Endodermal cell (in vitro differentiated cells): Measurements from ENCODE around the gene CHST11. TPM values are rescaled to one million over a fixed set of nuclear protein-coding genes. Genes with fewer than 3 reads are reported as not detected.

Source experiments
- DNase-seq: peaks from one replicate; pipeline ENCODE4 v3.0.0-alpha.2; 2017
- H3K27ac ChIP-seq: 2 replicates; pipeline ENCODE4 v1.5.1; 2013; ENCODE audit warnings: mild to moderate bottlenecking, low read depth, low read length, moderate library complexity
- H3K27me3 ChIP-seq: 2 replicates; pipeline ENCODE4 v1.6.1; 2013; ENCODE audit warnings: mild to moderate bottlenecking, low read length, moderate library complexity; ENCODE audit not compliant: insufficient read depth, control insufficient read depth, poor library complexity, severe bottlenecking
- H3K36me3 ChIP-seq: 2 replicates; pipeline ENCODE4 v1.7.0; 2013; ENCODE audit warnings: mild to moderate bottlenecking, low read length, moderate library complexity; ENCODE audit not compliant: control insufficient read depth, insufficient read depth
- H3K4me1 ChIP-seq: one replicate; pipeline ENCODE4 v1.7.0; 2013; ENCODE audit warnings: low read length; ENCODE audit not compliant: control insufficient read depth, insufficient read depth
- H3K4me3 ChIP-seq: 2 replicates; pipeline ENCODE4 v1.5.1; 2013; ENCODE audit warnings: mild to moderate bottlenecking, low read length, moderate library complexity
- H3K9ac ChIP-seq: 2 replicates; pipeline ENCODE4 v1.6.1; 2013; ENCODE audit warnings: mild to moderate bottlenecking, low read length, moderate library complexity; ENCODE audit not compliant: poor library complexity, severe bottlenecking; ENCODE audit errors: extremely low read depth
- H3K9me3 ChIP-seq: 2 replicates; pipeline ENCODE4 v1.6.1; 2013; ENCODE audit warnings: mild to moderate bottlenecking, low read length, moderate library complexity; ENCODE audit not compliant: control insufficient read depth
- H3K27ac Mint-ChIP-seq: 2 replicates; pipeline ENCODE4 v1.8.0; 2020; ENCODE audit warnings: mixed read lengths
- H3K27me3 Mint-ChIP-seq: 2 replicates; pipeline ENCODE4 v1.8.0; 2021; ENCODE audit warnings: mild to moderate bottlenecking, mixed read lengths; ENCODE audit not compliant: insufficient read depth
- H3K36me3 Mint-ChIP-seq: 2 replicates; pipeline ENCODE4 v1.8.0; 2020; ENCODE audit warnings: low read depth, mixed read lengths
- H3K4me1 Mint-ChIP-seq: 2 replicates; pipeline ENCODE4 v1.8.0; 2020; ENCODE audit warnings: mixed read lengths
- H3K4me3 Mint-ChIP-seq: 2 replicates; pipeline ENCODE4 v1.8.0; 2020; ENCODE audit warnings: mild to moderate bottlenecking, moderate library complexity, mixed read lengths
- H3K9me3 Mint-ChIP-seq: 2 replicates; pipeline ENCODE4 v1.8.0; 2020; ENCODE audit warnings: mild to moderate bottlenecking, mixed read lengths
- WGBS, 2 experiments: methylation state at CpG; one replicate each; pipeline versions ENCODE4 v1.1.5 to v1.1.7; 2013; ENCODE audit warnings: missing lambda C conversion rate in 2 of 2, mixed read lengths in 1 of 2; ENCODE audit not compliant: insufficient coverage in 1 of 2, insufficient read length in 1 of 2; 5-methylcytosine and 5-hydroxymethylcytosine counted together
- total RNA-seq, 2 donors: library from RNA; stranded (reverse); fragmentation: NEBNext Ultra II Directional in 1 of 2; extraction: Animal tissue kit (Norgen Biotek cat#: 25700) in 1 of 2; gene quantifications; 2 replicates in 1 of 2; 3 replicates in 1 of 2; pipeline ENCODE4 v1.2.1, GENCODE V29; 2021
- TF ChIP-seq, protein P1 (sequence below): fragments of 200-600 bp; sonication (generic); conservative IDR thresholded peaks from 2 replicates; pipeline ENCODE4 v1.5.0; 2021; ENCODE audit warnings: antibody characterized with exemption, mild to moderate bottlenecking

Gene CHST11
- total RNA-seq, 2 donors from 2014 or later = 30.7 to 36.2 TPM

DNA sequence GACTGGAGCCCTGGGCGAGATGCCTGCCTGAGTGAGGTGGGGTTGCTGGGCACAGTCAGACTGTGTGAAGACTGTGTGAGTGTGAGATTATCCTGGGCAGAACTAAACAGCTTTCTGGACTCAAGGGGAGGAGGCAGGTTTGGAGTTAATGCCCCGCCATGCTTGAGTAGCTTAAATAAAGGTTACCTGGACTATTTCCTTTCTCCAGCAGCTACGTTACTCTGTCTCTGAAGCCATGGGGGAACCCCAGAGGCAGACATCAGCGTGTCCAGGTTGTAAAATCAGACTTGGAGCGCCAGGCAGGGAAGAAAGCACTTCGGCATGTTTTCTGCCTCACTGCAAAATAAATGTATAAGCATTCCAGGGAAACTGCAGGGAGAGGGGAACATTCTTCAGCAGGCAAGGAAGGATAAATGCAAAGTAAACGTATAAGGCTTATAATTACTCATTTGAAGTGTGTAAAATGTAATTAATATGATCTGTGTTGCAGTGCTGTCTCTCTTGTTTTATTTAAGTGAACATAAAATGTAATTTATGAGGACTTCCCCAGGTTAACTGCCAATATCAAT, 129.7 kb downstream of the CHST11 start:
- Histone ChIP-seq H3K4me1 (peaks cover 8% of the 10 kb centered on the region), H3K27ac (no peak overlapping the region), H3K9me3 (no peaks in the 10 kb centered on the region), H3K4me3 (no peak overlapping the region), H3K9ac (no peak overlapping the region), H3K36me3 (peaks cover 3% of the 10 kb centered on the region), H3K27me3 (no peaks in the 10 kb centered on the region)
- 75 to 81% methylated on average over 6 to 7 of the region's 7 CpGs for WGBS, 2 experiments
- no peaks in the 10 kb centered on the region for H3K27me3 Mint-ChIP-seq
- H3K27ac Mint-ChIP-seq = no peak overlapping the region
- TF ChIP-seq, protein P1, sequence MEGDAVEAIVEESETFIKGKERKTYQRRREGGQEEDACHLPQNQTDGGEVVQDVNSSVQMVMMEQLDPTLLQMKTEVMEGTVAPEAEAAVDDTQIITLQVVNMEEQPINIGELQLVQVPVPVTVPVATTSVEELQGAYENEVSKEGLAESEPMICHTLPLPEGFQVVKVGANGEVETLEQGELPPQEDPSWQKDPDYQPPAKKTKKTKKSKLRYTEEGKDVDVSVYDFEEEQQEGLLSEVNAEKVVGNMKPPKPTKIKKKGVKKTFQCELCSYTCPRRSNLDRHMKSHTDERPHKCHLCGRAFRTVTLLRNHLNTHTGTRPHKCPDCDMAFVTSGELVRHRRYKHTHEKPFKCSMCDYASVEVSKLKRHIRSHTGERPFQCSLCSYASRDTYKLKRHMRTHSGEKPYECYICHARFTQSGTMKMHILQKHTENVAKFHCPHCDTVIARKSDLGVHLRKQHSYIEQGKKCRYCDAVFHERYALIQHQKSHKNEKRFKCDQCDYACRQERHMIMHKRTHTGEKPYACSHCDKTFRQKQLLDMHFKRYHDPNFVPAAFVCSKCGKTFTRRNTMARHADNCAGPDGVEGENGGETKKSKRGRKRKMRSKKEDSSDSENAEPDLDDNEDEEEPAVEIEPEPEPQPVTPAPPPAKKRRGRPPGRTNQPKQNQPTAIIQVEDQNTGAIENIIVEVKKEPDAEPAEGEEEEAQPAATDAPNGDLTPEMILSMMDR = no peak
- H3K36me3 Mint-ChIP-seq = peaks cover 1% of the 10 kb centered on the region
- no peak for DNase-seq
- no peak overlapping the region for H3K4me3 Mint-ChIP-seq
- peaks cover 21% of the 10 kb centered on the region for H3K4me1 Mint-ChIP-seq
- no peaks in the 10 kb centered on the region for H3K9me3 Mint-ChIP-seq

DNA sequence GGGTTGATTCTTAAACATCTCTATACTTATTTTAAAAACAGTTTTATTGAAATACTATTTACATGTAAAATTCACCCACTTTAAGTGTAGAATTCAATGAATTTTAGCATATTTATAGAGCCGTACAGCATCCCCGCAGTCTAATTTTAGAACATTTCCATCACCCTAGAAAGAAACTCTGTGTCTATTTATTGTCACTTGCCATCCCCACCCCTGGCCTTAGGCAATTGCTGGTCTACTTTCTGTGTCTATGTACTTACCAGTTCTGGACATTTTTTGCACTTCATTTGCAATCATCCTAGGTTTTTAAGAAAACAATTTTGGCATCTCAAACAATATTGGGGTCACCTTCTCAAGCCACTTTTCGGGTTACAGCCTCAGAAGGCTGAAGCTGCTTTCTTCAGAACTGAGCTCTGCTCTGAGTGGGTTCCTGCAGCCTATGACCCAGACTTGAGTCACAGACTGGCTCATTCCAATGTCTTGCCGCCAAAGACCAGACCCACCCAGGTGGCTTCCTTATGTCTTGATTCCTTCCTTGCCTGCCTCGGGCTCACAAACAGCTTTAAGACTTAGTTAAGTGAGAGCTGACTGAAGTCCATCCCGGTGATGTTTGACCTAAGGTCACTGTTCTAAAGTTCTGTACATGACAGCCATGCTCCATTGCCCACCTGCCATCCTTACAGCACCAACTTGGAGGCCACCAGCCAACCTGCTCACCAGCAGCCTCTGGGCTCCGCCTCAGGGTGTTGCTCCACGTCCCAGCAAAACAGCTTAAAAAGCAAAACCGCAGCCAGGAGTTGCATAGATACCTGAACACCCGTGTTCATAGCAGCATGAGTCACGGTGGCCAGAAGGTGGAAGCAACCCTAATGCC, 131.5 kb downstream of the CHST11 start:
- H3K27me3 ChIP-seq = no peaks in the 10 kb centered on the region
- H3K4me1 Mint-ChIP-seq = peaks cover 4% of the 10 kb centered on the region
- H3K36me3 ChIP-seq = peaks cover 3% of the 10 kb centered on the region
- no peak overlapping the region for H3K9ac ChIP-seq
- TF ChIP-seq, protein P1 = no peak
- no peak overlapping the region for H3K27ac Mint-ChIP-seq
- WGBS, 2 experiments = 94 to 96% methylated on average over 7 to 11 of the region's 11 CpGs
- no peaks in the 10 kb centered on the region for H3K27me3 Mint-ChIP-seq
- H3K4me3 Mint-ChIP-seq = no peak overlapping the region
- H3K9me3 ChIP-seq = no peaks in the 10 kb centered on the region
- no peaks in the 10 kb centered on the region for H3K4me1 ChIP-seq
- no peak overlapping the region for H3K4me3 ChIP-seq
- DNase-seq = no peak
- no peak overlapping the region for H3K27ac ChIP-seq
- H3K36me3 Mint-ChIP-seq = peaks cover 1% of the 10 kb centered on the region
- H3K9me3 Mint-ChIP-seq = no peaks in the 10 kb centered on the region

DNA sequence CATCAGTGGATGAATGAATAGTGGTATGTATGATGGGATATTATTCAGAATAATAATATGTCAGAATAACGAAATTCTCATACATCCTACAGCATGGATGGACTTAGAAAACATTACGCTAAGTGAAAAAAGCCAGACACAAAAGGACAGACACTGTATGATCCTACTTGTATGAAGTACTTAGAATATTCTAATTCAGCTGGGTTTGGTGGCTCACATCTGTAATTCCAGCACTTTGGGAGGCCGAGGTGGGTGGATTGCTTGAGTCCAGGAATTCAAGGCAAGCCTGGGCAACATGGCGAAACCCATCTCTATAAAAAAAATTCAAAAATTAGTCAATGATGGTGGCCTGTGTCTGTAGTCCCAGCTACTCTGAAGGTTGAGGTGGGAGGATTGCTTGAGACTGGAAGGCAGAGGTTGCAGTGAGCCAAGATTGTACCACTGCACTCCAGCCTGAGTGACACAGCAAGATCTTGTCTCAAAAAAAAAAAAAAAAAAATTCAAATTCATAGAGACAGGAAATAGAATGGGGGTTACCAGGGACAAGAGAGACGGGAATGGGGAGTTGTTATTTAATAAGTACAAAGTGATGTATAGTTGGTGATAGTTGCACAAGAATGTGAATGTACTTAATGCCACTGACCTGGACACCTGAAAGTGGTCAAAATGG, 132.3 kb downstream of the CHST11 start:
- Mint-ChIP-seq H3K4me3 (no peak overlapping the region), H3K27ac (no peak overlapping the region), H3K4me1 (peaks cover 4% of the 10 kb centered on the region), H3K36me3 (peaks cover 1% of the 10 kb centered on the region), H3K9me3 (no peaks in the 10 kb centered on the region), H3K27me3 (no peaks in the 10 kb centered on the region)
- 75 to 94% methylated on average over 2 to 4 of the region's 5 CpGs for WGBS, 2 experiments
- TF ChIP-seq, protein P1 = no peak
- no peak overlapping the region for H3K9ac ChIP-seq
- peaks cover 3% of the 10 kb centered on the region for H3K36me3 ChIP-seq
- no peak overlapping the region for H3K4me3 ChIP-seq
- DNase-seq = no peak
- no peaks in the 10 kb centered on the region for H3K4me1 ChIP-seq
- H3K27me3 ChIP-seq = no peaks in the 10 kb centered on the region
- H3K27ac ChIP-seq = no peak overlapping the region
- no peaks in the 10 kb centered on the region for H3K9me3 ChIP-seq
